UCSD-AML1 (cell line): ENCODE measurements around the gene HSPBP1.
A peak's percentile ranks its signal among the peaks of the same experiment; 100 is the strongest.

Experiments used
- DNase-seq: peaks from one replicate; lab custom pipeline; 2025; ENCODE audit not compliant: unreplicated experiment; lab: John Stamatoyannopoulos, UW

The HSPBP1 gene

GRCh38 chr19:55276720-55277430 lies 3.0 kb downstream of the HSPBP1 start:
- DNase-seq: no peak

GRCh38 chr19:55275851-55276719 lies 3.8 kb downstream of the HSPBP1 start:
- no peak for DNase-seq

- no peak for DNase-seq
These were observed 5.8 kb downstream of the HSPBP1 start for GRCh38 chr19:55273978-55274707.

GRCh38 chr19:55272142-55272541 lies 7.8 kb downstream of the HSPBP1 start:
- no peak for DNase-seq

GRCh38 chr19:55270172-55270942 lies 9.6 kb downstream of the HSPBP1 start:
- DNase-seq: no peak

GRCh38 chr19:55269299-55269698 lies 10.6 kb downstream of the HSPBP1 start:
- DNase-seq: no peak

- DNase-seq: no peak
These were observed 13.1 kb downstream of the HSPBP1 start for GRCh38 chr19:55266840-55267239.

- DNase-seq: no peak
These were observed 13.5 kb downstream of the HSPBP1 start for GRCh38 chr19:55266404-55266803.

- DNase-seq: no peak
These were observed 14.1 kb downstream of the HSPBP1 start for GRCh38 chr19:55265723-55266386.

- DNase-seq: no peak
These were observed 14.7 kb downstream of the HSPBP1 start for GRCh38 chr19:55265173-55265572.

GRCh38 chr19:55264531-55264930 lies 15.4 kb downstream of the HSPBP1 start:
- no peak for DNase-seq

GRCh38 chr19:55262359-55262758 lies 17.6 kb downstream of the HSPBP1 start:
- DNase-seq: no peak

GRCh38 chr19:55261671-55262126 lies 18.2 kb downstream of the HSPBP1 start:
- DNase-seq: no peak

- DNase-seq: no peak
These were observed 20.2 kb downstream of the HSPBP1 start for GRCh38 chr19:55259540-55260210.

- peak; percentile 99 for DNase-seq
These were observed 20.9 kb downstream of the HSPBP1 start, which contains the start of gene PPP6R1 for GRCh38 chr19:55258828-55259539. Gene PPP6R1, minus strand, starts transcription at chr19:55259017. Its CDS starts 11,914 bp downstream, at chr19:55247103.

- no peak for DNase-seq
These were observed 21.5 kb downstream of the HSPBP1 start for GRCh38 chr19:55258476-55258827.

- no peak for DNase-seq
These were observed 22.2 kb downstream of the HSPBP1 start for GRCh38 chr19:55257461-55258420.
